Fibroblast of skin of left quadriceps (primary cell): ENCODE measurements around the gene POLD4.
A peak's percentile ranks its signal among the peaks of the same experiment; 100 is the strongest.

Experiments
- DNase-seq, 2 experiments: peaks; one replicate each; pipeline ENCODE4 v3.0.0-alpha.2; 2013; ENCODE audit warnings: low read depth in 2 of 2

The POLD4 gene

GRCh38 chr11:67303132-67303834 is 50.1 kb downstream of the POLD4 start, which contains the start of gene SSH3:
TSS of gene SSH3 (plus strand) at chr11:67303530. CDS start at chr11:67303626, 96 bp downstream.
- DNase-seq: peak in 1 of 2 experiments; percentile 5

- no peak for DNase-seq
These were observed 50.7 kb downstream of the POLD4 start for GRCh38 chr11:67302571-67303131.

- DNase-seq: no peak
These were observed 51.3 kb downstream of the POLD4 start for GRCh38 chr11:67301951-67302516.

- no peak for DNase-seq
These were observed 51.9 kb downstream of the POLD4 start for GRCh38 chr11:67301313-67301921.
